ENCODE measurements around the gene NTMT1.

GRCh38 chr9:129591916-129592315, 34.0 kb upstream of the NTMT1 start:
- TF ChIP-seq YY1 (IDR thresholded peaks at IDR 0.05; ENCODE audit: insufficient read depth, insufficient read length) (no peak), ZNF274 (IDR thresholded peaks at IDR 0.05; ENCODE audit: low read depth, low read length) (no peak), SUZ12 (IDR thresholded peaks at IDR 0.05; ENCODE audit: extremely low read depth, insufficient read depth, insufficient read length) (no peak)
